WTC11 (cell line): ENCODE results near the gene CLDN5. TPM values are rescaled to one million over a fixed set of nuclear protein-coding genes. Genes with fewer than 3 reads are reported as not detected.

Experiments
- ATAC-seq: fragments of 200-7000 bp; cut with Tn5 transposase; 2 replicates; pipeline ENCODE4 v1.10.0; 2021; ENCODE audit warnings: mild to moderate bottlenecking, moderate library complexity
- CTCF ChIA-PET: fragments of 300-600 bp; sonication (Branson Sonifier 250); formaldehyde crosslinking; loops from one replicate; lab custom pipeline; 2021; ENCODE audit warnings: antibody characterized with exemption; lab: Charles Lee
- POLR2A ChIA-PET: fragments of 350-600 bp; sonication (Branson Sonifier 250); formaldehyde crosslinking; loops from one replicate; lab custom pipeline; 2021; ENCODE audit warnings: antibody characterized with exemption; lab: Charles Lee
- DNase-seq: peaks from one replicate; pipeline ENCODE4 v3.0.0; 2021; ENCODE audit warnings: low spot score
- H3K27ac Mint-ChIP-seq: 2 replicates; pipeline ENCODE4 v1.8.0; 2021; ENCODE audit warnings: mixed read lengths
- H3K27me3 Mint-ChIP-seq: 2 replicates; pipeline ENCODE4 v1.8.0; 2021; ENCODE audit warnings: low read depth, mild to moderate bottlenecking, moderate library complexity, mixed read lengths
- H3K36me3 Mint-ChIP-seq: 2 replicates; pipeline ENCODE4 v1.8.0; 2021; ENCODE audit warnings: mixed read lengths
- H3K4me1 Mint-ChIP-seq: 2 replicates; pipeline ENCODE4 v1.8.0; 2022; ENCODE audit warnings: mixed read lengths
- H3K4me3 Mint-ChIP-seq: 2 replicates; pipeline ENCODE4 v1.8.0; 2021; ENCODE audit warnings: mild to moderate bottlenecking, moderate library complexity, mixed read lengths
- H3K9me3 Mint-ChIP-seq: 2 replicates; pipeline ENCODE4 v1.8.0; 2021; ENCODE audit warnings: mixed read lengths
- ATF1 ChIP-seq: sonication (generic); formaldehyde crosslinking; IDR thresholded peaks from 2 replicates; pipeline ENCODE4 v1.8.1; 2023; ENCODE audit warnings: mild to moderate bottlenecking, moderate library complexity, missing genetic modification reagents
- CBFB ChIP-seq: sonication (generic); formaldehyde crosslinking; IDR thresholded peaks from 2 replicates; pipeline ENCODE4 v1.8.1; 2022; ENCODE audit warnings: mild to moderate bottlenecking, low read depth, missing genetic modification reagents
- CREB1 ChIP-seq: sonication (generic); formaldehyde crosslinking; IDR thresholded peaks from 2 replicates; pipeline ENCODE4 v1.8.0; 2023; ENCODE audit warnings: mild to moderate bottlenecking, missing genetic modification reagents
- GTF2I ChIP-seq: fragments of 250-450 bp; sonication (Bioruptor Pico); conservative IDR thresholded peaks from 2 replicates; pipeline ENCODE4 v1.4.0; 2021; ENCODE audit warnings: mild to moderate bottlenecking
- IRF2 ChIP-seq: sonication (generic); formaldehyde crosslinking; IDR thresholded peaks from 2 replicates; pipeline ENCODE4 v1.8.0; 2022; ENCODE audit warnings: low read depth, missing genetic modification reagents, borderline replicate concordance
- PRRX2 ChIP-seq: fragments of 250-450 bp; sonication (Bioruptor Pico); IDR thresholded peaks from 2 replicates; pipeline ENCODE4 v1.8.0; 2021; ENCODE audit warnings: mild to moderate bottlenecking
- RORB ChIP-seq: fragments of 250-450 bp; sonication (Bioruptor Pico); IDR thresholded peaks from 2 replicates; pipeline ENCODE4 v1.9.0; 2021; ENCODE audit warnings: mild to moderate bottlenecking
- SMAD3 ChIP-seq: sonication (generic); formaldehyde crosslinking; IDR thresholded peaks from 2 replicates; pipeline ENCODE4 v1.8.0; 2022; ENCODE audit warnings: missing genetic modification reagents, mild to moderate bottlenecking, borderline replicate concordance
- SP1 ChIP-seq: sonication (generic); formaldehyde crosslinking; conservative IDR thresholded peaks from 2 replicates; pipeline ENCODE4 v1.8.1; 2022; ENCODE audit warnings: missing genetic modification reagents
- TP53 ChIP-seq: sonication (generic); formaldehyde crosslinking; IDR thresholded peaks from 2 replicates; pipeline ENCODE4 v1.8.1; 2023; ENCODE audit warnings: mild to moderate bottlenecking, missing genetic modification reagents
- ZNF671 ChIP-seq: fragments of 250-450 bp; sonication (Bioruptor Pico); IDR thresholded peaks from 2 replicates; pipeline ENCODE4 v1.8.0; 2021; ENCODE audit warnings: mild to moderate bottlenecking
- total RNA-seq: library from RNA; stranded (reverse); gene quantifications from 3 replicates; pipeline ENCODE4 v1.2.3, GENCODE V29; 2021
- TF ChIP-seq, protein P1 (sequence below): fragments of 250-450 bp; sonication (Bioruptor Pico); conservative IDR thresholded peaks from 2 replicates; pipeline ENCODE4 v1.9.0; 2021; ENCODE audit warnings: mild to moderate bottlenecking
- TF ChIP-seq, protein P2 (sequence below): sonication (generic); formaldehyde crosslinking; IDR thresholded peaks from 2 replicates; pipeline ENCODE4 v1.8.1; 2022; ENCODE audit warnings: low read depth, missing genetic modification reagents, borderline replicate concordance
- TF ChIP-seq, protein P3 (sequence below): sonication (generic); formaldehyde crosslinking; IDR thresholded peaks from 2 replicates; pipeline ENCODE4 v1.8.1; 2023; ENCODE audit warnings: mild to moderate bottlenecking, missing genetic modification reagents
- TF ChIP-seq, protein P4 (sequence below): fragments of 250-450 bp; sonication (Bioruptor Pico); IDR thresholded peaks from 2 replicates; pipeline ENCODE4 v1.8.0; 2021; ENCODE audit warnings: mild to moderate bottlenecking
- TF ChIP-seq, protein P5 (sequence below): sonication (generic); formaldehyde crosslinking; IDR thresholded peaks from 2 replicates; pipeline ENCODE4 v1.8.0; 2022; ENCODE audit warnings: missing genetic modification reagents
- TF ChIP-seq, protein P6 (sequence below): fragments of 250-450 bp; sonication (Bioruptor Pico); IDR thresholded peaks from 2 replicates; pipeline ENCODE4 v2.1.2; 2022; ENCODE audit warnings: mild to moderate bottlenecking, moderate library complexity
- TF ChIP-seq, protein P7 (sequence below): fragments of 250-450 bp; sonication (Bioruptor Pico); IDR thresholded peaks from 2 replicates; pipeline ENCODE4 v1.9.0; 2021; ENCODE audit warnings: mild to moderate bottlenecking

Gene CLDN5
- total RNA-seq, 1 experiment from 2014 or later, result 1.0 TPM

DNA sequence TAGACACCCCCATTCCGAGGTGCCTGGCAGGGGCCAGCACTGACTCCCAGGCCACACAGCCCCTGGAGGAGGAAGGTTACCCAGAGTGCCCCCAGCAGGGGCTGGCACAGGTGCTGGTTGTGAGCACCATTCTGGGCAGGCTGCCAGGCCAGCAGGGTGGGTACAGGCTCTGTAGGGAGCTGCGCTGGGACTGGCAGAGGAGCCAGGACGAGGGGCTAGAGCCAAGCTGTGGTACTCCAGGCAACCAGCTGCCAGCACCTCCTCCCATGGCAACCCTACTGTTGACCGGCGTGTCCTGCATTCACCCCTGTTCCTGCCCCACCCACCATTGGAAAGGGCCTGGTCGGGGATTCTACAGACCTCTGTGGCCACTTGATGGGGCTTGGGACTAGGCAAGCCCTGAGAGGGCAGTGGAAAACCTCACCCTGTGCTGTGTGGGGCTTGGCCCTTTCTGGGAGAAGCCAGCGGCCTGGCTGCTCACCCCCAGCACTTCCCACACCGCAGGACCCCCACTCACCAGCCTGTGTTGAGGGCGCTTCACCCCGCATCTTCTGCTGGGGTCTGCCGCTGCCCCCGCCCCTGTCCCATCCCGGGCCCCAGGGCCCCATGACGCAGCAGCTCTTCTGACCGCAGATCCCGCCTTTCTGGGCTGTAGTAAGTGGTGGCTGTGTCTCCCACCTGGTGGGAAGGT lies 1.9 kb downstream of the CLDN5 start (continued):
- TF ChIP-seq ATF1 (CRISPR knock-in tag) (no peak), SMAD3 (CRISPR knock-in tag) (no peak), RORB (CRISPR knock-in tag) (no peak), SP1 (CRISPR knock-in tag) (no peak), IRF2 (CRISPR knock-in tag) (no peak)

DNA sequence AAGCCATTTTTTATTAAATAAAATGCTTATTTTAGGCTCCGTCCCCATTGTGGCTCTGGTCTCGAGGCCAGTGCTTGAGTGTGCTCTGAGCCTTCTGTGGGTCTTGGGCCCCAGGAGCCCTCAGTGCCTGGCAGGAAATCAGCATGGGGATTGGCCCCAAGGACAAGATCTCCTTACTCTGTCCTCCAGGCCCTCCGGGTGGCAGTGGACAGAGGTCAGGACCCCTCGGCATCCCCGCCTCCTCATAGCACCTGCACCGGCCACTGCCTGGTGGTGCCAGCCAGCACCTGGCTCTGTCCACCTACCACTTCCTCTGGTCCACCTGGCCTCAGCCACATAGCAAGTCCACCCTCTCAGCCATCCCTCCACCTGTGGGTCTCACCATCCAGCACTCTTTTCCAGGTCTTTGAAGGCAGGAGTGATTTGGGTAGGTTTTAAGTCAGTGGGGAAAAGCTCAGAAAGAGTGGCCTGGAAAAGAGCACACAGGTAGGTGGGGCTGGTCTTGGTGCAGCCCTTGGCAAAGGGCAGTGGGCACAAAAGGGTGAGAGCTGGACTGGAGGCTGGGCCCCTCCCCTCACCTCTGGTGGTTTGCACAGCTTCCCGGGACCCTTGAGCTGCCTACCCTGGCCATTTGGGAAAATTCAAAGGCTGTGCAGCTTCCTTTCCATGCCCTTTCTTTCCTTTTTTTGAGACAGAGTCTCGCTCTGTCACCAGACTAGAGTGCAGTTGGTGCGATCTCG lies 3.5 kb downstream of the CLDN5 start:
- H3K27me3 Mint-ChIP-seq, result peaks cover 36% of the 10 kb centered on the region
- CTCF ChIA-PET, result interaction anchor here (5.0 kb wide), 1 partner anchor 109 kb away, joined by 49 read pairs; no protein-coding TSS in a partner anchor
- ATAC-seq, result no peak
- no peak for TF ChIP-seq IRF2 (CRISPR knock-in tag)
- no peak for TF ChIP-seq CBFB (CRISPR knock-in tag)
- TF ChIP-seq, protein P1, sequence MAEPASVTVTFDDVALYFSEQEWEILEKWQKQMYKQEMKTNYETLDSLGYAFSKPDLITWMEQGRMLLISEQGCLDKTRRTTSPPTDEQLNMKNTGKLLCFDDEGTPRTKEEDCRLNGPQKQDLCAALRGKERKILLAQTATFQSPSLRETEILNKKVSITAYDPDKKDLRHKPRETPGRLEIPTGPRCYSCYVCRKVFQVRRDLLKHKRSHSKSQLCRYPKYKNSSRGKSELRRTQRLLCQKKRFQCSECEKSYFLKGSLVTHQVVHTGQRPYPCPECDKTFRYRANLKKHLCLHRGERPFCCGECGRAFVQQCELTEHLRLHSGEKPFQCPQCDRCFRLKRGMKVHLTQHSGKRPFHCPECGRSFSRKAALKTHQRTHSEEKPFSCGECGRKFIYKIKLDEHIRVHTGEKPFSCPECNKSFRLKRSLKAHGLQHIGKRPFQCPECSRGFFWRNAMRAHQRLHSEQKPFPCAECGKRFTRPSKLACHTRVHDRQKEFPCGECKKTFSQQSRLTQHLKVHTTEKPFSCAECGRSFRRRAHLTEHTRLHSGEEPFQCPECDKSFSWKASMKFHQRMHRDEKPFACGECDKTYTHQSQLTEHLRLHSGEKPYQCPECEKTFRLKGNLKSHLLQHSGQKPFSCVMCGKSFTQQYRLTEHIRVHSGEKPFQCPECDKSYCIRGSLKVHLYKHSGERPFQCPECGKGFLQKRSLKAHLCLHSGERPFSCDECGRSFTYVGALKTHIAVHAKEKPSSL (CRISPR knock-in tag), result no peak
- TF ChIP-seq, protein P2, sequence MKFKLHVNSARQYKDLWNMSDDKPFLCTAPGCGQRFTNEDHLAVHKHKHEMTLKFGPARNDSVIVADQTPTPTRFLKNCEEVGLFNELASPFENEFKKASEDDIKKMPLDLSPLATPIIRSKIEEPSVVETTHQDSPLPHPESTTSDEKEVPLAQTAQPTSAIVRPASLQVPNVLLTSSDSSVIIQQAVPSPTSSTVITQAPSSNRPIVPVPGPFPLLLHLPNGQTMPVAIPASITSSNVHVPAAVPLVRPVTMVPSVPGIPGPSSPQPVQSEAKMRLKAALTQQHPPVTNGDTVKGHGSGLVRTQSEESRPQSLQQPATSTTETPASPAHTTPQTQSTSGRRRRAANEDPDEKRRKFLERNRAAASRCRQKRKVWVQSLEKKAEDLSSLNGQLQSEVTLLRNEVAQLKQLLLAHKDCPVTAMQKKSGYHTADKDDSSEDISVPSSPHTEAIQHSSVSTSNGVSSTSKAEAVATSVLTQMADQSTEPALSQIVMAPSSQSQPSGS (CRISPR knock-in tag), result no peak
- TF ChIP-seq, all 79 proteins: peak for 0
- no peaks in the 10 kb centered on the region for H3K9me3 Mint-ChIP-seq
- DNase-seq, result no peak
- H3K36me3 Mint-ChIP-seq, result peaks cover 6% of the 10 kb centered on the region
- H3K27ac Mint-ChIP-seq, result no peak overlapping the region
- peaks cover 11% of the 10 kb centered on the region for H3K4me1 Mint-ChIP-seq
- POLR2A ChIA-PET, result no interaction called here
- no peak overlapping the region for H3K4me3 Mint-ChIP-seq

DNA sequence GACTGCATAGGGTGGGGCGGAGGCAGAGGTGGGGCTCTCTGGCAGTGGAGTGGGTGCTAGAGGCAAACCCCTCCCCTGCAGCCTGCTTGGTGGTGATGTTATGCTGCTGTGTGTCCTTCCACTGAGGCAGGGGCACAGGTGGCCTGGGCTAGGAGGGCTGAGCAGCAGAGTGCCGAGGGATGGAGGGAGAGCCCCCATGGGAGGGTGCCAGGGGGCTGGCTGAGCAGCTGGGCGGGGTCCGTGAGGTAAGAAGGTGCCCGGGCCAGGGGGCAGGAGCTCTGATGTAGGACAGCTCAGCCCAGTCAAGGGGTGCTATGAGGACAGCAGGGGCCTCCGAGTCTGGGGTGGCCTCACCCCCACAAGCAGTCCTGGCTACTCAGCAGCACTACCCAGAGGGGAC lies 4.2 kb downstream of the CLDN5 start:
- no peaks in the 10 kb centered on the region for H3K9me3 Mint-ChIP-seq
- no peak overlapping the region for H3K27ac Mint-ChIP-seq
- ATAC-seq (no peak), DNase-seq (no peak)
- peaks cover 10% of the 10 kb centered on the region for H3K4me1 Mint-ChIP-seq
- ChIA-PET CTCF (interaction anchor here (5.0 kb wide), 1 partner anchor 110 kb away, joined by 49 read pairs; no protein-coding TSS in a partner anchor), POLR2A (no interaction called here)
- H3K27me3 Mint-ChIP-seq, result peaks cover 29% of the 10 kb centered on the region
- H3K4me3 Mint-ChIP-seq, result no peak overlapping the region
- no peak for TF ChIP-seq GTF2I (CRISPR knock-in tag)
- no peak for TF ChIP-seq ZNF671 (CRISPR knock-in tag)
- no peak for TF ChIP-seq RORB (CRISPR knock-in tag)
- TF ChIP-seq, protein P3, sequence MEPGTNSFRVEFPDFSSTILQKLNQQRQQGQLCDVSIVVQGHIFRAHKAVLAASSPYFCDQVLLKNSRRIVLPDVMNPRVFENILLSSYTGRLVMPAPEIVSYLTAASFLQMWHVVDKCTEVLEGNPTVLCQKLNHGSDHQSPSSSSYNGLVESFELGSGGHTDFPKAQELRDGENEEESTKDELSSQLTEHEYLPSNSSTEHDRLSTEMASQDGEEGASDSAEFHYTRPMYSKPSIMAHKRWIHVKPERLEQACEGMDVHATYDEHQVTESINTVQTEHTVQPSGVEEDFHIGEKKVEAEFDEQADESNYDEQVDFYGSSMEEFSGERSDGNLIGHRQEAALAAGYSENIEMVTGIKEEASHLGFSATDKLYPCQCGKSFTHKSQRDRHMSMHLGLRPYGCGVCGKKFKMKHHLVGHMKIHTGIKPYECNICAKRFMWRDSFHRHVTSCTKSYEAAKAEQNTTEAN (CRISPR knock-in tag), result no peak
- TF ChIP-seq, protein P4, sequence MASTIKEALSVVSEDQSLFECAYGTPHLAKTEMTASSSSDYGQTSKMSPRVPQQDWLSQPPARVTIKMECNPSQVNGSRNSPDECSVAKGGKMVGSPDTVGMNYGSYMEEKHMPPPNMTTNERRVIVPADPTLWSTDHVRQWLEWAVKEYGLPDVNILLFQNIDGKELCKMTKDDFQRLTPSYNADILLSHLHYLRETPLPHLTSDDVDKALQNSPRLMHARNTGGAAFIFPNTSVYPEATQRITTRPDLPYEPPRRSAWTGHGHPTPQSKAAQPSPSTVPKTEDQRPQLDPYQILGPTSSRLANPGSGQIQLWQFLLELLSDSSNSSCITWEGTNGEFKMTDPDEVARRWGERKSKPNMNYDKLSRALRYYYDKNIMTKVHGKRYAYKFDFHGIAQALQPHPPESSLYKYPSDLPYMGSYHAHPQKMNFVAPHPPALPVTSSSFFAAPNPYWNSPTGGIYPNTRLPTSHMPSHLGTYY (CRISPR knock-in tag), result no peak
- TF ChIP-seq, protein P5, sequence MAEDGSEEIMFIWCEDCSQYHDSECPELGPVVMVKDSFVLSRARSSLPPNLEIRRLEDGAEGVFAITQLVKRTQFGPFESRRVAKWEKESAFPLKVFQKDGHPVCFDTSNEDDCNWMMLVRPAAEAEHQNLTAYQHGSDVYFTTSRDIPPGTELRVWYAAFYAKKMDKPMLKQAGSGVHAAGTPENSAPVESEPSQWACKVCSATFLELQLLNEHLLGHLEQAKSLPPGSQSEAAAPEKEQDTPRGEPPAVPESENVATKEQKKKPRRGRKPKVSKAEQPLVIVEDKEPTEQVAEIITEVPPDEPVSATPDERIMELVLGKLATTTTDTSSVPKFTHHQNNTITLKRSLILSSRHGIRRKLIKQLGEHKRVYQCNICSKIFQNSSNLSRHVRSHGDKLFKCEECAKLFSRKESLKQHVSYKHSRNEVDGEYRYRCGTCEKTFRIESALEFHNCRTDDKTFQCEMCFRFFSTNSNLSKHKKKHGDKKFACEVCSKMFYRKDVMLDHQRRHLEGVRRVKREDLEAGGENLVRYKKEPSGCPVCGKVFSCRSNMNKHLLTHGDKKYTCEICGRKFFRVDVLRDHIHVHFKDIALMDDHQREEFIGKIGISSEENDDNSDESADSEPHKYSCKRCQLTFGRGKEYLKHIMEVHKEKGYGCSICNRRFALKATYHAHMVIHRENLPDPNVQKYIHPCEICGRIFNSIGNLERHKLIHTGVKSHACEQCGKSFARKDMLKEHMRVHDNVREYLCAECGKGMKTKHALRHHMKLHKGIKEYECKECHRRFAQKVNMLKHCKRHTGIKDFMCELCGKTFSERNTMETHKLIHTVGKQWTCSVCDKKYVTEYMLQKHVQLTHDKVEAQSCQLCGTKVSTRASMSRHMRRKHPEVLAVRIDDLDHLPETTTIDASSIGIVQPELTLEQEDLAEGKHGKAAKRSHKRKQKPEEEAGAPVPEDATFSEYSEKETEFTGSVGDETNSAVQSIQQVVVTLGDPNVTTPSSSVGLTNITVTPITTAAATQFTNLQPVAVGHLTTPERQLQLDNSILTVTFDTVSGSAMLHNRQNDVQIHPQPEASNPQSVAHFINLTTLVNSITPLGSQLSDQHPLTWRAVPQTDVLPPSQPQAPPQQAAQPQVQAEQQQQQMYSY (CRISPR knock-in tag), result no peak
- TF ChIP-seq TP53 (CRISPR knock-in tag), result no peak
- no peak for TF ChIP-seq CREB1 (CRISPR knock-in tag)
- no peak for TF ChIP-seq PRRX2 (CRISPR knock-in tag)
- TF ChIP-seq, protein P6, sequence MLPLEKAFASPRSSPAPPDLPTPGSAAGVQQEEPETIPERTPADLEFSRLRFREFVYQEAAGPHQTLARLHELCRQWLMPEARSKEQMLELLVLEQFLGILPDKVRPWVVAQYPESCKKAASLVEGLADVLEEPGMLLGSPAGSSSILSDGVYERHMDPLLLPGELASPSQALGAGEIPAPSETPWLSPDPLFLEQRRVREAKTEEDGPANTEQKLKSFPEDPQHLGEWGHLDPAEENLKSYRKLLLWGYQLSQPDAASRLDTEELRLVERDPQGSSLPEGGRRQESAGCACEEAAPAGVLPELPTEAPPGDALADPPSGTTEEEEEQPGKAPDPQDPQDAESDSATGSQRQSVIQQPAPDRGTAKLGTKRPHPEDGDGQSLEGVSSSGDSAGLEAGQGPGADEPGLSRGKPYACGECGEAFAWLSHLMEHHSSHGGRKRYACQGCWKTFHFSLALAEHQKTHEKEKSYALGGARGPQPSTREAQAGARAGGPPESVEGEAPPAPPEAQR, result no peak
- TF ChIP-seq, protein P7, sequence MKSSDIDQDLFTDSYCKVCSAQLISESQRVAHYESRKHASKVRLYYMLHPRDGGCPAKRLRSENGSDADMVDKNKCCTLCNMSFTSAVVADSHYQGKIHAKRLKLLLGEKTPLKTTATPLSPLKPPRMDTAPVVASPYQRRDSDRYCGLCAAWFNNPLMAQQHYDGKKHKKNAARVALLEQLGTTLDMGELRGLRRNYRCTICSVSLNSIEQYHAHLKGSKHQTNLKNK (CRISPR knock-in tag), result no peak
- peaks cover 13% of the 10 kb centered on the region for H3K36me3 Mint-ChIP-seq
